Prostate gland (tissue), 2 donors: ENCODE results near the gene NPHS1. TPM values are rescaled to one million over a fixed set of nuclear protein-coding genes. Genes with fewer than 3 reads are reported as not detected.
A peak's percentile ranks its signal among the peaks of the same experiment; 100 is the strongest.

Experiments
- DNase-seq: peaks from one replicate; pipeline ENCODE4 v3.0.0-alpha.2; 2019; ENCODE audit warnings: low spot score
- H3K27ac ChIP-seq, 2 donors: fragments of 200-600 bp; sonication (generic); 2 replicates each; pipeline ENCODE4 v1.5.1; 2017 to 2019
- H3K27me3 ChIP-seq: fragments of 200-600 bp; sonication (generic); replicated peaks from 2 replicates; pipeline ENCODE4 v1.5.1; 2019; ENCODE audit not compliant: insufficient read depth
- H3K36me3 ChIP-seq, 2 donors: fragments of 200-600 bp; sonication (generic); 1 replicate in 1 of 2; 2 replicates in 1 of 2; pipeline versions ENCODE4 v1.5.1 to v1.8.1; 2017 to 2019
- H3K4me1 ChIP-seq: fragments of 200-600 bp; sonication (generic); replicated peaks from 2 replicates; pipeline ENCODE4 v1.5.1; 2019
- H3K4me3 ChIP-seq, 2 donors: fragments of 200-600 bp; sonication (generic); 2 replicates each; pipeline ENCODE4 v1.5.1; 2017 to 2019
- H3K9me3 ChIP-seq: fragments of 200-600 bp; sonication (generic); 2 replicates; pipeline ENCODE4 v1.5.1; 2017
- CTCF ChIP-seq, 4 experiments: fragments of 200-600 bp in 2 of 4; fragments of 450-650 bp in 2 of 4; sonication (generic) in 2 of 4; IDR thresholded peaks; 1 replicate in 3 of 4; 2 replicates in 1 of 4; pipeline ENCODE4 v1.5.1; 2016 to 2019; ENCODE audit warnings: antibody characterized with exemption in 4 of 4, mild to moderate bottlenecking in 2 of 4, moderate library complexity in 2 of 4
- POLR2A ChIP-seq: fragments of 450-650 bp; IDR thresholded peaks from one replicate; pipeline ENCODE4 v1.6.1; 2016; ENCODE audit warnings: antibody characterized with exemption, mild to moderate bottlenecking
- POLR2AphosphoS5 ChIP-seq: sonication (generic); formaldehyde crosslinking; IDR thresholded peaks from one replicate; pipeline ENCODE4 v1.6.1; 2017; ENCODE audit warnings: antibody characterized with exemption
- WGBS: methylation state at CpG from one replicate; pipeline ENCODE4 v1.1.5; 2018; 5-methylcytosine and 5-hydroxymethylcytosine counted together
- intact Hi-C: fragments of 100-400 bp; cut with DNase I; formaldehyde crosslinking; loops from one replicate; pipeline ENCODE4 v1.14.2; 2022
- total RNA-seq, 2 donors: library from RNA; depleted of rRNA; stranded (reverse); fragments of >200 nt; gene quantifications; one replicate each; pipeline ENCODE4 v1.1.0, GENCODE V29; 2016

Gene NPHS1
- total RNA-seq, 2 donors from 2014 or later, result 0.23 TPM; not detected in 1

GRCh38 chr19:35869327-35870123 lies 17.2 kb upstream of the NPHS1 start:
- Histone ChIP-seq H3K4me1 (peaks cover 15% of the 10 kb centered on the region), H3K27me3 (no peaks in the 10 kb centered on the region), H3K36me3 (no peaks in the 10 kb centered on the region), H3K27ac (no peak overlapping the region), H3K4me3 (no peak overlapping the region), H3K9me3 (no peaks in the 10 kb centered on the region)
- TF ChIP-seq POLR2A, result no peak
- TF ChIP-seq CTCF (IDR thresholded peaks at IDR 0.05), result no peak
- TF ChIP-seq POLR2AphosphoS5, result no peak
- DNase-seq, result peak; percentile 25
- intact Hi-C loops, result no loop called here
- 2% methylated on average over 45 of the region's 51 CpGs for WGBS

DNA sequence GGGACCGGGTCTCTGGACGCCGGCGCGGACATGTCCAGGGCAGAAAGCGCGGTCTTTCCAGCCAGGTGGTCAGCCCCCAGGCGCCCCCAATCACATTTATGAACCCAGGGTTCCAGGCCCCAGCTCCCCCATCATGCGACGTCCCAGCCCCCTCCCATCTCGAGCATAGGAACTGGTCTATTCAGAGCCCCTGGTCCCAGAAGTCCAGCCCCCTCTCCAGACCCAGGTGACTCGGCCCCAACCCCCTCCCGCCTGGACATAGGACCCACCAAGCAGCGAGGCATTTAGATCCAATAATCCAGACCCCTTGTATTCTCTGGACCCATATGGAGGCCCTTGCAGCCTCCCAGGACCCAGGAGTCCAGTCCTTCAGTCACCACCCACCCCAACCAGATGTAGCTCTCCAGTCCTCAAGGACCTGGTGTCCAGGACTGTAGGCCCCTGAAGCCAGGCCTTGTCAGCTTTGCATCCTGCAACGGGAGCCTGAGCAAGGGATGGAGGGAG lies 16.6 kb upstream of the NPHS1 start:
- intact Hi-C loops, result no loop called here
- Histone ChIP-seq H3K27me3 (no peaks in the 10 kb centered on the region), H3K4me3 (peak overlapping the region; percentile 37 to 48), H3K36me3 (no peaks in the 10 kb centered on the region), H3K9me3 (no peaks in the 10 kb centered on the region), H3K27ac (no peak overlapping the region), H3K4me1 (peaks cover 15% of the 10 kb centered on the region)
- TF ChIP-seq CTCF (IDR thresholded peaks at IDR 0.05), result no peak
- no peak for TF ChIP-seq POLR2AphosphoS5
- no peak for TF ChIP-seq POLR2A
- DNase-seq, result no peak
- WGBS, result 3% methylated on average over 12 of the region's 15 CpGs

GRCh38 chr19:35868172-35868822 lies 16.0 kb upstream of the NPHS1 start, which contains the start of gene APLP1:
Gene APLP1 (plus strand): TSS chr19:35868574. CDS start chr19:35868637, 63 bp downstream.
- intact Hi-C loops, result no loop called here
- WGBS, result 2% methylated on average over 60 of the region's 60 CpGs
- Histone ChIP-seq H3K27me3 (no peaks in the 10 kb centered on the region), H3K27ac (no peak within 1 kb of the TSS), H3K4me1 (peaks cover 15% of the 10 kb centered on the region), H3K36me3 (no peaks in the 10 kb centered on the region), H3K4me3 (peak within 1 kb of the TSS; percentile 37 to 48), H3K9me3 (no peaks in the 10 kb centered on the region)
- TF ChIP-seq CTCF (IDR thresholded peaks at IDR 0.05) (no peak), POLR2AphosphoS5 (no peak), POLR2A (no peak)
- DNase-seq, result peak; percentile 57

- Histone ChIP-seq H3K36me3 (no peaks in the 10 kb centered on the region), H3K4me1 (no peaks in the 10 kb centered on the region), H3K27me3 (peaks cover 7% of the 10 kb centered on the region), H3K27ac (no peak overlapping the region), H3K4me3 (no peak overlapping the region), H3K9me3 (no peaks in the 10 kb centered on the region)
- 86% methylated on average over 5 of the region's 5 CpGs for WGBS
- TF ChIP-seq POLR2AphosphoS5, result no peak
- TF ChIP-seq CTCF (IDR thresholded peaks at IDR 0.05), result no peak
- no peak for TF ChIP-seq POLR2A
- DNase-seq, result no peak
- intact Hi-C loops, result no loop called here
Measured at GRCh38 chr19:35863018-35863417, 10.7 kb upstream of the NPHS1 start.
